Measurements from ENCODE around the gene INAFM2. TPM values are rescaled to one million over a fixed set of nuclear protein-coding genes. Genes with fewer than 3 reads are reported as not detected.

INAFM2 gene
- 68.8 to 128 TPM (median 80.6 TPM) in 3 replicates for total RNA-seq
- long read RNA-seq, transcript INAFM2-202 (1 exons, 3,052 nt), result major isoform, 53 of 53 reads
- long read RNA-seq, partial matches to known transcripts, result 0 of 53 reads
- long read RNA-seq, other reads (novel, unspliced or antisense), result 0 of 53 reads

- TF ChIP-seq CTCF (IDR thresholded peaks at IDR 0.05), result peak; percentile 81
- H3K9me3 Mint-ChIP-seq (ENCODE audit: low read depth), result no peaks in the 10 kb centered on the region
- peak within 1 kb of the TSS; percentile 95 for H3K27ac Mint-ChIP-seq (ENCODE audit: unreplicated experiment)
- H3K4me1 Mint-ChIP-seq (ENCODE audit: low read depth), result peaks cover 59% of the 10 kb centered on the region
- H3K36me3 Mint-ChIP-seq (ENCODE audit: low read depth), result peaks cover 8% of the 10 kb centered on the region
- DNase-seq (ENCODE audit: low spot score), result peak; percentile 97
- H3K4me3 Mint-ChIP-seq (ENCODE audit: unreplicated experiment), result peak within 1 kb of the TSS; percentile 84
- no peaks in the 10 kb centered on the region for H3K27me3 Mint-ChIP-seq (ENCODE audit: low read depth)
Observed at GRCh38 chr15:40323239-40323952, at the start of gene INAFM2. INAFM2 (plus strand) TSS chr15:40323692; CDS start chr15:40324056, 364 bp downstream.

GRCh38 chr15:40274350-40275274 lies 48.9 kb upstream of the INAFM2 start:
- H3K4me3 Mint-ChIP-seq (ENCODE audit: unreplicated experiment), result no peak overlapping the region
- H3K27ac Mint-ChIP-seq (ENCODE audit: unreplicated experiment), result no peak overlapping the region
- no peaks in the 10 kb centered on the region for H3K4me1 Mint-ChIP-seq (ENCODE audit: low read depth)
- H3K36me3 Mint-ChIP-seq (ENCODE audit: low read depth), result no peaks in the 10 kb centered on the region
- H3K27me3 Mint-ChIP-seq (ENCODE audit: low read depth), result peaks cover 12% of the 10 kb centered on the region
- H3K9me3 Mint-ChIP-seq (ENCODE audit: low read depth), result no peaks in the 10 kb centered on the region
- peak; percentile 100 for TF ChIP-seq CTCF (IDR thresholded peaks at IDR 0.05)
- no peak for DNase-seq (ENCODE audit: low spot score)

- H3K4me1 Mint-ChIP-seq (ENCODE audit: low read depth), result no peaks in the 10 kb centered on the region
- no peak for DNase-seq (ENCODE audit: low spot score)
- no peak overlapping the region for H3K4me3 Mint-ChIP-seq (ENCODE audit: unreplicated experiment)
- H3K9me3 Mint-ChIP-seq (ENCODE audit: low read depth), result no peaks in the 10 kb centered on the region
- H3K27me3 Mint-ChIP-seq (ENCODE audit: low read depth), result peaks cover 14% of the 10 kb centered on the region
- H3K27ac Mint-ChIP-seq (ENCODE audit: unreplicated experiment), result no peak overlapping the region
- no peaks in the 10 kb centered on the region for H3K36me3 Mint-ChIP-seq (ENCODE audit: low read depth)
- no peak for TF ChIP-seq CTCF (IDR thresholded peaks at IDR 0.05)
Observed at GRCh38 chr15:40275523-40275922, 48.0 kb upstream of the INAFM2 start.

- Mint-ChIP-seq H3K4me1 (ENCODE audit: low read depth) (no peaks in the 10 kb centered on the region), H3K4me3 (ENCODE audit: unreplicated experiment) (no peak overlapping the region), H3K36me3 (ENCODE audit: low read depth) (no peaks in the 10 kb centered on the region), H3K9me3 (ENCODE audit: low read depth) (no peaks in the 10 kb centered on the region), H3K27me3 (ENCODE audit: low read depth) (peaks cover 14% of the 10 kb centered on the region), H3K27ac (ENCODE audit: unreplicated experiment) (no peak overlapping the region)
- no peak for DNase-seq (ENCODE audit: low spot score)
- TF ChIP-seq CTCF (IDR thresholded peaks at IDR 0.05), result no peak
Observed at GRCh38 chr15:40275954-40276353, 47.5 kb upstream of the INAFM2 start.

- H3K27me3 Mint-ChIP-seq (ENCODE audit: low read depth), result peaks cover 17% of the 10 kb centered on the region
- no peaks in the 10 kb centered on the region for H3K4me1 Mint-ChIP-seq (ENCODE audit: low read depth)
Observed at GRCh38 chr15:40276927-40277326, 46.6 kb upstream of the INAFM2 start.

More at GRCh38 chr15:40276927-40277326, 46.6 kb upstream of the INAFM2 start:
- H3K9me3 Mint-ChIP-seq (ENCODE audit: low read depth), result no peaks in the 10 kb centered on the region
- no peak overlapping the region for H3K27ac Mint-ChIP-seq (ENCODE audit: unreplicated experiment)
- TF ChIP-seq CTCF (IDR thresholded peaks at IDR 0.05), result no peak
- H3K4me3 Mint-ChIP-seq (ENCODE audit: unreplicated experiment), result no peak overlapping the region
- no peaks in the 10 kb centered on the region for H3K36me3 Mint-ChIP-seq (ENCODE audit: low read depth)
- DNase-seq (ENCODE audit: low spot score), result no peak
